HG03378 (cell line): ENCODE results near the gene ALG9.

ENCODE experiments used
- ATAC-seq: cut with Tn5 transposase; IDR thresholded peaks from one replicate; pipeline ENCODE4 v1.9.1; 2021; ENCODE audit warnings: mild to moderate bottlenecking, moderate library complexity; ENCODE audit not compliant: unreplicated experiment

ALG9 gene

GRCh38 chr11:111770581-111771134 lies 100.7 kb downstream of the ALG9 start:
- no peak for ATAC-seq

DNA sequence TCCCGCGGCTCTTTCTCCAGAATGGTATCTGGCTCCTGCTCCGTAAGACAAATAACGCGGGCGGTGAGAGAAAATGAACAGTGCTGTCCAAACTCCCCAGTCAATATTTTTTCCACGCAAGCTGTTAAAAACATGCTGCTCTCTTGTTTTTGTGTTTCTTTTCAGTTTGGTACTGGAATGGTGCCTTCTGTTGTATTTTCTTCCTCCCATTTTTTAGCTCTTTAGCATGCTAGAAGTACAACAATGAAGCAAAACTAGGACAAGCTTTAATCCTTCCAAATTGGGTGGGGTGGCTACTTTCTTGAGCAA lies 104.6 kb downstream of the ALG9 start:
- no peak for ATAC-seq

DNA sequence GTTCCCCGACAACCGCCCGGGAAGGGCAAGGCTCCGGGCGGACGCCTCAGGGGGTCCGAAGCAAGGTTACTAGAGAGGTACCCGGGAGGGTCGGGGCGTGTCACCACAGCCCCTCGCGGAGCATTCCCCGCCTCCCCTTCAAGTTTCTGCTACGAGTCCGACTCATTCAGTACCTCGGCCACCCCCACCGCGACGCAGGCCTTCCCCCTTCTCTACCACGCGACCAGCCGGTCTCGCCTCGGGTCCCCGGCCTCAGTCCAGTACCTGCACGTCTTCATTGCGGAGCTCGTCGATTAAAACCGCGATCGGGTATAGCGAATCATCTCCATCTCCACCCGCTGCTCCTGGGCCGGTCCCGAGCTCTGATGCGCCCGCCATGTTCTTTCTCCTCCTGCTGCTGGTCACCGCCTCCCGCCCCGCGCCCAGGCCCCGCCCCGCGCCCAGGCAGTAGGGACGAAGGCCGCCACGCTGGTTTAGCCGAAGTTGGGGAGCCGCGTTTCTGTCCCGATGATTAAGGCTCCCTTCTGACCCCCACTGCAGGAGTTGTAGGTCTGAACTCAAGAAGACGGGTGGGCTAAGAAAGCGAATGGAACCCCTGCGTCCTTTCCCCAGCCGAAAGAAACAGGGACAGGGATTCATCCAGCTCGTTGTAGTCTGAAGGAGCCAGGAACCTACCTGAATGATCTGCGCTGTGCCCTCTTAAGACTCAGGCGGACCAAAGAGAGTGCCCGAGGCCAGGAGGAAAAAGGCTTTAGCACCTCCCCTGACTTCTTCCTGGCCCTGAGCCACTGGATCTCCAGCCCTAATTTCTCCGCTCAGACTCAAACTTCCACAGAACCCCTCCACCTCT lies 105.2 kb downstream of the ALG9 start, which contains the start of gene PPP2R1B:
PPP2R1B (minus strand) TSS at position 406 of the 850 bp plus-strand sequence; CDS start at position 378, 28 bp downstream.
- peak; percentile 60 for ATAC-seq

DNA sequence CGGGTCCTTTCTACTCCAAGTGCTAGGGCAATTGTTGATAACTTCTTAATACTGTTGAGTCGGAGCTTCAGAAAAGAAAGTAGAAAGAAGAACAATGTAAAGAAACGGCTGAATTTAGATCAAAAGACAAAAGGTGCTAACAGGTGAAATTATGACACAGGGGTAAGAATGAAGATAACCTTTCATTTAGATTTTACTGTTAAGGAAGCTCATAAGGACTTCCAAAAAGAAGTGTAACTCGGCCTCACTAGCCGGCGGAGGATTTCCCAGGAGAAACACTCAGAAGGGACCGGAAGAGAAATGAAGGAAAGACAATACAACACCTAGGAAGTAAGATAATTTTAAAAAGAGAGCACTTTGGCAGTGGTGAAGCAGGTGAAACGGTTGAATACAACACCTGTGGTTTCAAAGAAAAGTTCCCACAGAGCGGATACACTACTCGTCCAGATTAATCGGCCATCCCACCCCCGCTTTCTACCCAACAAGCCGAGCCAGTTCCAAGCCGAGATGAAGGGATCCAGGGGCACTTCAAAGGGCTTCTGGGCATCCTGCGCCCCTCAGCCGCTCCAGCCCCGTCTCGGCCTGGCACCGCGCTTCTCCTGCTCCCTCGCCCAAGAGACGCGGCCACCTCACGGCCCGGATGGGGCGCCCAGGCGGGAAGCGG lies 105.9 kb downstream of the ALG9 start:
- peak; percentile 4 for ATAC-seq

DNA sequence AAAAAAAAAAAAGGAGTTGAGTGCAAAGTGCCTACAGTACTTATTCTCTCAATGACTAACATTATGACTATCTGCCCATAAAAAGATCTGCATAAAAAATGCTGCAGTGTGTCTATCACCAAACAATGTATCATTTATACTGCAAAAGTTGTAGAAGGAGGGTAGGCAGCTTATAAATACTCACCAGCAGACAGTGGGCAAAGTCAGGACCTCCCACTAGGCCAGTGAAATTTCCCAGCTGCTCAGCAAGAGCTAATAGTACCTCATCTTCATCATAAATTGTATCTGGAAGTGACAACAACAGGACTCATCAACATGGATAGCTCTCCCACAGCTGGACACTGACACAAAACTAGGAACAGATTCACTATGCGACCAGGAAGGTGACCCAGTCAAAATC lies 106.8 kb downstream of the ALG9 start:
- no peak for ATAC-seq

- no peak for ATAC-seq
Measured at GRCh38 chr11:111762981-111763643, 108.3 kb downstream of the ALG9 start.

DNA sequence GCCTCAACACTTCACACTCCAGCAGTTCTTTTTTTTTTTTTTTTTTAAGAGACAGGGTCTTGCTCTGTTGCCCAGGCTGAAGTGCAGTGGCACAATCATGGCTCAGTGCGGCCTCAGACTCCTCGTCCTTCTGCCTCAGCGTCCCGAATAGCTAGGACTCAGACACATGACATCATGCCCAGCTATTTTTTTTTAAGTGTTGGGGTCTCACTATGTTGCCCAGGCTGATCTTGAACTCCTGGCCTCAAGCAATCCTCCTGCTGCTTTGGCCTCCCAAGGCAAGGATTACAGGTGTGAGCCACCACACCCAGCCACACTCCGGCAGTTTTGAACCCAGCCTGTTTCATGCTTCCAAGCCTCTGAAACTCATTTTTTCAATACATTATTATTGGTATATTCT lies 108.9 kb downstream of the ALG9 start:
- no peak for ATAC-seq

- no peak for ATAC-seq
Measured at GRCh38 chr11:111761036-111761435, 110.3 kb downstream of the ALG9 start.

DNA sequence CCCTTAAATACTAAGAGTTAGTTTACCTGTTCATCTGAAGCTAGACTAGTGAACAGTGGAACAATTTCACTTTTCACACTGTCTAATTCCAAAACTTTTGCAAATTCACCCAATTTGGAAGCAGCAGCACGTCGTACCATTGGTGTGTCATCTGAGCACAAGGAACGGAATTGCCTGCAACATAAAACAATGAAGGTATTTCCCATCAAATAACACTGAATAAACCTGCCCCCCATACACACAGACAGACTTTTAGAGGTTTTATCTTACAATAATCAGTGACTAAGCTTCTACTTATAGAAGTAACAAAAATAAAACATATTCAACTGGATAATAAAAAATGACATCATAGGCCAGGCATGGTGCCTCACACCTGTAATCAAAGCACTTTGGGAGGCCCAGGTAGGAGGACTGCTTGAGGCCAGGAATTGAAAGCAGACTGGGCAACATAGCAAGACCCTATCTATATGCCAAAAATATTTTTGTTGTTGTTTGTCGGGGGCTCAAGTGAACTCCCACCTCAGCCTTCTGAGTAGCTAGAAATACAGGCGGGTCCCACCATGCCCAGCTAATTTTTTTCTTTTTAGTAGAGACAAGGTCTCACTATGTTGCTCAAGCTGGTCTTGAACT lies 111.5 kb downstream of the ALG9 start:
- no peak for ATAC-seq

DNA sequence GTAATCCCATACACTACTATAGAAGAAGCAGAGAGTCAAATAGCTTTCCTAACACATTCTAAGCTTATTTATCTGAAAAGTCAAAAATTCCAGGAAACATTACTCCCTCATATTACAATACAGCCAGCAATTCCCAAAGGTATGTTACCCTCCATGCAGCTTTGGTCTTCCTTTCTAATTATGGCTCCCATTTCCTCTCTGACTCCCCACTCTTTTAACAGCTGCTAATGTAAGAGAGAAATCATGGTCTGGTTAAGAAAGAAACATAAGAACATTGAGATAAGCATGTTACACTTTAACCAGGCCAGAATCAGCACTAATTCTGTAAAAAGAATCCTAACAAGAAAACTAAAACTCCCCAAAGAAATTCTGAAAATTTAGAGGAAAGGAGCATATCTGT lies 112.0 kb downstream of the ALG9 start:
- no peak for ATAC-seq

GRCh38 chr11:111756097-111756496 lies 115.3 kb downstream of the ALG9 start:
- ATAC-seq = no peak

GRCh38 chr11:111749646-111750045 lies 121.7 kb downstream of the ALG9 start:
- ATAC-seq = no peak

DNA sequence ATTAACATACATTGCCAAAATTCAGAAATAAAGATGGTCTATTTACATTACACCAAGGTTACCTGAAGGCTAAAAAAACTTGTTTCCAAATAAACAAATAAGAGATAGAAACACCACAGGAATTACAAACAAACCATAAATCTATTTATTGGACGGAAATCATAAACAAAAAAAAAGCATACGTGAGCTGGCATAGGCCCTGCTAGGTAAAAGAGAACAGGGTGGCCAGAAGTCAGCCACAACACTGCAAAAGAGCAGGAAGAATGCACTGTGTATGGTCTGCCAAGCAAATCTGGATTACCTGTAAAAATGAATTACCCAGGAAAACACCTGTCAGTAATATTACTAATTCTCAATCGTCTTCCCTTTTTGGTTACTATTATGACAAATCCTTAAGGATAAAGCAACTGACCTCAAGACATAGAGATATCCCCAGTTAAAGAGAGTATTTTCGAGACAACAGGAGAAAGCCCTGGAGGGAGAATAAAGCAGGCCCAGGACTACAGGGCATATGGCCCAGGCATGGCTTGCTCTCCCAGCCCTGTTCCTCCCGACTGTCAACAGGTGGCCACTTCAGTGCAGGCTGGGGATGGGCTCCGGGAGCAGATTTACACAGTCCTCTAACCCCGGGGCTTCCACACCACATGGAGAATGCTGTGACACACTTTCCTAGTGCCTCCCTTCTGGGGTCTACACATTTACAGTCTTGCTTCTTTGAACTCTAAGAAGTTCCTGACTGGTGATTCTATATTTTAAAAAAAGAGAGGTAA lies 123.2 kb downstream of the ALG9 start:
- no peak for ATAC-seq

- no peak for ATAC-seq
Measured at GRCh38 chr11:111745719-111746504, 125.5 kb downstream of the ALG9 start.

- ATAC-seq = no peak
Measured at GRCh38 chr11:111743700-111744099, 127.7 kb downstream of the ALG9 start.

DNA sequence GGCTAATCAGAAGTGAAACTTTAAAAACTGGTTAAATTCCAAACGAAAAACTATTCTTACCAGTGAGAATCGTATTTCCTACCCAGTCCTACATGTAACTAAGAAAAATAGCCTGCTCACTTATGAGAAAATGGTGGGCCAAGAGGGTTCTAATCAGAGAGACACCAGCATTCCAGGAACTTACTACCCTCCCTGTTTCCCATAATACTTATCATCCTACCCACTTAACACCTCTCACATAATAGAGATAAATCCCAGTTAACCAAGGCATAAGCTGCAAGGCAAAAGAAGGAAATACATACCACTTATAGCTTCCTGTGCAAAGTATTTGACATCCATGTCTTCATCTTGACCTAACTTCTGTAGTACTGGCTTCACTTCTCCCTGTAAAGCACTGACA lies 129.6 kb downstream of the ALG9 start:
- no peak for ATAC-seq

GRCh38 chr11:111739299-111739698 lies 132.1 kb downstream of the ALG9 start:
- no peak for ATAC-seq

DNA sequence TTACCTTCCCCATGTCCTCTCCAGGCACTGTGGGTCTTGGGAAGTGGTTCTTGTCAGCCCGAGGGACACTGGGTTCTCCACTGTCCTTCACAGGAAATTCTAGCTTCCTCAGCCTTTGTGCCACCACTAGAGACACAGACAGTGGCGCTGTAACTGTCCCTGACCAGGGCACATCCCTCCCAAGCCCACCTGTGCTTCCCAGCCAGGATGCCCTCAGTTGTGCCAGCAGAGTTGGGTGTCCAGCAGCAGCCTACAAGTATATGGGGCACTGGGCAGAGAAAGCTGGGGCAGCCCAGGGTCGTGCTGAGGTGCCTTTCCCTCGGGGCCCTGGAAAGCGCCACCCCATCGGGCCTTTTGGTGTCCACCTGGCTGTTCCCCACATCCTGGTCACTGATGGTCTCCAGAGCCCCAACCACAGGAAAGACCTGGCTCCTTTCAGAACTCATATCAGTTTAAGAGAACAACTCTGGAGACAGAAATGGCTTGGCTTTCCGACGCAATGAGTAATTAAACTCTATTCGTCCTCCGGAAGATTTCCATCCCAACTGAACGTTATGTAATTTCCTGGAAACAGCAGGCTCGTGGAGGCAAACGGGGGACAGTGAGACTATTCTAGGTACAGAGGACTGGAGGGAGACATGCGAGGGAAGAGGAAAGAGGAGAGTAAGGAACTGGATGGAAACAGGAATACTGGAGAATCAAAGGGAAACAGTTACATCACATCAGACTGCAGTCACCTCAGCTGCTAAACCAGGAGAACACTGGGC lies 133.8 kb downstream of the ALG9 start:
- ATAC-seq = no peak
